PC-9 (cell line): ENCODE results near the gene SDR42E2. TPM values are rescaled to one million over a fixed set of nuclear protein-coding genes. Genes with fewer than 3 reads are reported as not detected.

Source experiments
- BruUV-seq: library from RNA; stranded (reverse); fragments of 400-500 nt; replicated peaks from 2 replicates; lab custom pipeline; 2021; lab: Mats Ljungman, UMichigan
- CTCF ChIA-PET: fragments of 300-600 bp; sonication (Branson Sonifier 250); formaldehyde crosslinking; loops from one replicate; lab custom pipeline; 2022; ENCODE audit warnings: antibody characterized with exemption; lab: Charles Lee
- POLR2A ChIA-PET: fragments of 300-600 bp; sonication (Branson Sonifier 250); formaldehyde crosslinking; loops from one replicate; lab custom pipeline; 2022; ENCODE audit warnings: antibody characterized with exemption; ENCODE audit not compliant: unreplicated experiment; lab: Charles Lee
- DNase-seq, 2 experiments: peaks; one replicate each; pipeline versions ENCODE4 v3.0.0 to v3.0.0-alpha.2; 2015 to 2022; ENCODE audit warnings: mixed read lengths in 1 of 2
- H2AFZ ChIP-seq: fragments of 200-600 bp; sonication (generic); 2 replicates; pipeline ENCODE4 v1.8.1; 2017; ENCODE audit warnings: antibody characterized with exemption
- H3F3A ChIP-seq: fragments of 200-600 bp; sonication (generic); 2 replicates; pipeline ENCODE4 v1.8.1; 2017; ENCODE audit warnings: antibody characterized with exemption, mild to moderate bottlenecking, low read depth; ENCODE audit not compliant: insufficient read depth
- H3K27ac ChIP-seq: fragments of 200-600 bp; sonication (generic); 2 replicates; pipeline ENCODE4 v1.6.1; 2016; ENCODE audit warnings: mixed run types
- H3K27me3 ChIP-seq: fragments of 200-600 bp; sonication (generic); 2 replicates; pipeline ENCODE4 v1.6.1; 2016; ENCODE audit warnings: low read depth, mixed run types; ENCODE audit not compliant: insufficient read depth
- H3K36me3 ChIP-seq: fragments of 200-600 bp; sonication (generic); 2 replicates; pipeline ENCODE4 v1.6.1; 2016; ENCODE audit warnings: low read depth, mixed run types
- H3K4me1 ChIP-seq: fragments of 200-600 bp; sonication (generic); replicated peaks from 2 replicates; pipeline ENCODE4 v1.6.1; 2016; ENCODE audit warnings: mixed run types; ENCODE audit not compliant: insufficient read depth
- H3K4me2 ChIP-seq: fragments of 200-600 bp; sonication (generic); 2 replicates; pipeline ENCODE4 v1.6.1; 2017; ENCODE audit warnings: mixed run types
- H3K4me3 ChIP-seq: fragments of 200-600 bp; sonication (generic); 2 replicates; pipeline ENCODE4 v1.6.1; 2016; ENCODE audit warnings: mixed run types
- H3K79me2 ChIP-seq: fragments of 200-600 bp; sonication (generic); 2 replicates; pipeline ENCODE4 v1.6.1; 2017; ENCODE audit warnings: low read depth, mixed run types
- H3K9me2 ChIP-seq: fragments of 200-600 bp; sonication (generic); 2 replicates; pipeline ENCODE4 v1.8.1; 2017; ENCODE audit warnings: mild to moderate bottlenecking; ENCODE audit not compliant: insufficient read depth
- H3K9me3 ChIP-seq: fragments of 200-600 bp; sonication (generic); 2 replicates; pipeline ENCODE4 v1.8.1; 2016; ENCODE audit warnings: low read depth; ENCODE audit not compliant: insufficient read depth
- H4K20me1 ChIP-seq: fragments of 200-600 bp; sonication (generic); 2 replicates; pipeline ENCODE4 v1.8.1; 2017; ENCODE audit not compliant: insufficient read depth
- EZH2 ChIP-seq: fragments of 200-600 bp; sonication (generic); IDR thresholded peaks from 2 replicates; pipeline ENCODE4 v1.8.0; 2017; ENCODE audit warnings: antibody characterized with exemption, low read depth
- intact Hi-C: fragments of 100-400 bp; cut with micrococcal nuclease; formaldehyde crosslinking; loops from one replicate; pipeline ENCODE4 v1.10.0; 2022; ENCODE audit not compliant: unreplicated experiment
- total RNA-seq: library from RNA; stranded (reverse); gene quantifications from 2 replicates; pipeline ENCODE4 v1.2.3, GENCODE V29; 2021
- TF ChIP-seq, protein P1 (sequence below): fragments of 200-600 bp; sonication (generic); conservative IDR thresholded peaks from 2 replicates; pipeline ENCODE4 v1.6.1; 2017; ENCODE audit warnings: mixed run types, antibody characterized with exemption, mild to moderate bottlenecking, moderate library complexity

SDR42E2 gene
- total RNA-seq, 1 experiment from 2014 or later = not detected

DNA sequence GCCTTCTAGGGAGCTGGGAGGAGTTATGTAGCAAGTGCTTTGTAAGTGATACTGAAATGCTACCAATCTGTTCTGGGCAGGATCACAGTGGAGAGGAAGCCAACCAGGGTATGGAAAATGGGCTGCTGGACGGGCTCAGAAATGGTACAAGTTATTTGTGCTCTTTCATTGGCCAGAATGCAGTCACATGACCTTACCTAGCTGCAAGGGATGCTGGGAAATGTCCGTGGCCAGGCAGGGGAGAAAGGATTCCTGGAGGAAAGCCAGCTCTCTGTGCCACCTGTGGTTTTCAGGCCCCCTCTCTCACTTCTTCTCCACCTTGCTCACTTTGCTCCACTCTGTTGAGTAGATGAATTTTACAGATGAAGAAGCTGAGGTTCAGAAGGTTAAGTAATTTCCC, 48.5 kb downstream of the SDR42E2 start:
- TF ChIP-seq, protein P1, sequence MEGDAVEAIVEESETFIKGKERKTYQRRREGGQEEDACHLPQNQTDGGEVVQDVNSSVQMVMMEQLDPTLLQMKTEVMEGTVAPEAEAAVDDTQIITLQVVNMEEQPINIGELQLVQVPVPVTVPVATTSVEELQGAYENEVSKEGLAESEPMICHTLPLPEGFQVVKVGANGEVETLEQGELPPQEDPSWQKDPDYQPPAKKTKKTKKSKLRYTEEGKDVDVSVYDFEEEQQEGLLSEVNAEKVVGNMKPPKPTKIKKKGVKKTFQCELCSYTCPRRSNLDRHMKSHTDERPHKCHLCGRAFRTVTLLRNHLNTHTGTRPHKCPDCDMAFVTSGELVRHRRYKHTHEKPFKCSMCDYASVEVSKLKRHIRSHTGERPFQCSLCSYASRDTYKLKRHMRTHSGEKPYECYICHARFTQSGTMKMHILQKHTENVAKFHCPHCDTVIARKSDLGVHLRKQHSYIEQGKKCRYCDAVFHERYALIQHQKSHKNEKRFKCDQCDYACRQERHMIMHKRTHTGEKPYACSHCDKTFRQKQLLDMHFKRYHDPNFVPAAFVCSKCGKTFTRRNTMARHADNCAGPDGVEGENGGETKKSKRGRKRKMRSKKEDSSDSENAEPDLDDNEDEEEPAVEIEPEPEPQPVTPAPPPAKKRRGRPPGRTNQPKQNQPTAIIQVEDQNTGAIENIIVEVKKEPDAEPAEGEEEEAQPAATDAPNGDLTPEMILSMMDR = no peak
- no peak for TF ChIP-seq EZH2
- H3K4me1 ChIP-seq = peaks cover 12% of the 10 kb centered on the region
- H3K79me2 ChIP-seq = peaks cover 43% of the 10 kb centered on the region
- intact Hi-C loops = no loop called here
- H3K9me3 ChIP-seq = no peaks in the 10 kb centered on the region
- no peaks in the 10 kb centered on the region for H3K27me3 ChIP-seq
- H3F3A ChIP-seq = 0 out of 2 replicates have a peak, but pooled peaks cover under 1% of the 10 kb centered on the region
- no peak overlapping the region for H3K4me2 ChIP-seq
- no peaks in the 10 kb centered on the region for H3K36me3 ChIP-seq
- no peaks in the 10 kb centered on the region for H3K9me2 ChIP-seq
- H4K20me1 ChIP-seq = peaks cover 11% of the 10 kb centered on the region; the same call in 1 of the 2 replicates
- no peak overlapping the region for H3K4me3 ChIP-seq
- POLR2A ChIA-PET = interaction anchor here (0.6 kb wide), 1 partner anchor 1042 kb away, joined by 3 read pairs; no protein-coding TSS in a partner anchor
- BruUV-seq = no TSS peak
- no peak overlapping the region for H3K27ac ChIP-seq
- DNase-seq = no peak
- H2AFZ ChIP-seq = no peak overlapping the region
- CTCF ChIA-PET = no interaction called here

GRCh38 chr16:22213236-22213635, 50.9 kb downstream of the SDR42E2 start:
- ChIA-PET CTCF (no interaction called here), POLR2A (interaction anchor here (0.5 kb wide), 1 partner anchor 723 kb away, joined by 11 read pairs; no protein-coding TSS in a partner anchor)
- no peak overlapping the region for H2AFZ ChIP-seq
- H3K79me2 ChIP-seq = peaks cover 26% of the 10 kb centered on the region
- H4K20me1 ChIP-seq = peaks cover under 1% of the 10 kb centered on the region; the same call in 1 of the 2 replicates
- no peak for TF ChIP-seq EZH2
- TF ChIP-seq, protein P1 = no peak
- no peaks in the 10 kb centered on the region for H3F3A ChIP-seq
- 0 out of 2 replicates have a peak, but pooled peaks cover under 1% of the 10 kb centered on the region for H3K4me1 ChIP-seq
- no peak overlapping the region for H3K27ac ChIP-seq
- BruUV-seq = no TSS peak
- H3K36me3 ChIP-seq = no peaks in the 10 kb centered on the region
- no peak overlapping the region for H3K4me3 ChIP-seq
- no peaks in the 10 kb centered on the region for H3K27me3 ChIP-seq
- H3K4me2 ChIP-seq = no peak overlapping the region
- intact Hi-C loops = no loop called here
- no peak for DNase-seq
- no peaks in the 10 kb centered on the region for H3K9me3 ChIP-seq
- H3K9me2 ChIP-seq = no peaks in the 10 kb centered on the region

GRCh38 chr16:22213801-22214200, 51.5 kb downstream of the SDR42E2 start:
- intact Hi-C loops = no loop called here
- Histone ChIP-seq H3K27me3 (no peaks in the 10 kb centered on the region), H2AFZ (no peak overlapping the region), H3K9me3 (no peaks in the 10 kb centered on the region), H4K20me1 (no peaks in the 10 kb centered on the region), H3K9me2 (no peaks in the 10 kb centered on the region), H3K79me2 (peaks cover 21% of the 10 kb centered on the region), H3K27ac (no peak overlapping the region), H3K4me1 (no peaks in the 10 kb centered on the region), H3K36me3 (no peaks in the 10 kb centered on the region), H3K4me3 (no peak overlapping the region), H3F3A (no peaks in the 10 kb centered on the region), H3K4me2 (no peak overlapping the region)
- BruUV-seq = no TSS peak
- ChIA-PET CTCF (no interaction called here), POLR2A (interaction anchor here (0.5 kb wide), 1 partner anchor 722 kb away, joined by 11 read pairs; no protein-coding TSS in a partner anchor)
- TF ChIP-seq EZH2 = no peak
- TF ChIP-seq, protein P1 = no peak
- no peak for DNase-seq
